CD4-positive, alpha-beta T cell (primary cell): ENCODE results near the gene MSX1. TPM values are rescaled to one million over a fixed set of nuclear protein-coding genes. Genes with fewer than 3 reads are reported as not detected.
"Not testable (repeated sequence)": the region's sequence is repeated elsewhere in the genome, so short reads cannot be mapped to it uniquely, and the experiment has no call there.

ENCODE experiments used
- ATAC-seq: fragments of 200-7000 bp; cut with Tn5 transposase; one replicate; pipeline ENCODE4 v1.10.0; 2022; ENCODE audit warnings: mild to moderate bottlenecking; ENCODE audit not compliant: poor library complexity
- CTCF ChIA-PET: fragments of 350-600 bp; sonication (Branson Sonifier 250); formaldehyde crosslinking; loops from one replicate; lab custom pipeline; 2021; ENCODE audit warnings: antibody characterized with exemption, inconsistent platforms; lab: Charles Lee
- POLR2A ChIA-PET: fragments of 350-600 bp; sonication (Branson Sonifier 250); formaldehyde crosslinking; loops from one replicate; lab custom pipeline; 2021; ENCODE audit warnings: antibody characterized with exemption, inconsistent platforms; lab: Charles Lee
- DNase-seq, 14 experiments: peaks; one replicate each; pipeline ENCODE4 v3.0.0-alpha.2; 2013 to 2020; ENCODE audit warnings: mixed read lengths in 2 of 14
- H3K27ac ChIP-seq, 2 donors: one replicate each; pipeline versions ENCODE4 v1.5.1 to v1.7.0; 2013; ENCODE audit warnings: low read length in 2 of 2, low read depth in 1 of 2, mild to moderate bottlenecking in 1 of 2
- H3K27me3 ChIP-seq, 2 experiments: 1 replicate in 1 of 2; 2 replicates in 1 of 2; pipeline versions ENCODE4 v1.6.1 to v1.7.0; 2013; ENCODE audit warnings: low read length in 2 of 2, control low read depth in 1 of 2, mild to moderate bottlenecking in 1 of 2, moderate library complexity in 1 of 2; ENCODE audit not compliant: insufficient read depth in 2 of 2, control insufficient read depth in 1 of 2
- H3K36me3 ChIP-seq: one replicate; pipeline ENCODE4 v1.6.1; 2013; ENCODE audit warnings: low read length, control low read depth; ENCODE audit not compliant: insufficient read depth
- H3K4me1 ChIP-seq: one replicate; pipeline ENCODE4 v1.6.1; 2013; ENCODE audit warnings: low read length, control low read depth; ENCODE audit not compliant: insufficient read depth
- H3K4me3 ChIP-seq: one replicate; pipeline ENCODE4 v1.5.1; 2013; ENCODE audit warnings: mild to moderate bottlenecking, low read length, moderate library complexity
- H3K9me3 ChIP-seq, 2 experiments: 1 replicate in 1 of 2; 2 replicates in 1 of 2; pipeline versions ENCODE4 v1.6.1 to v1.7.0; 2013; ENCODE audit warnings: low read length in 2 of 2, mild to moderate bottlenecking in 2 of 2, control low read depth in 1 of 2, moderate library complexity in 1 of 2; ENCODE audit not compliant: control insufficient read depth in 1 of 2, insufficient read depth in 1 of 2
- H3K27ac Mint-ChIP-seq: one replicate; pipeline ENCODE4 v1.8.0; 2020; ENCODE audit warnings: mixed read lengths
- H3K27me3 Mint-ChIP-seq: one replicate; pipeline ENCODE4 v1.8.0; 2021; ENCODE audit warnings: mixed read lengths
- H3K36me3 Mint-ChIP-seq: one replicate; pipeline ENCODE4 v1.8.0; 2021; ENCODE audit warnings: low read depth, mixed read lengths
- H3K4me1 Mint-ChIP-seq: one replicate; pipeline ENCODE4 v1.8.0; 2021; ENCODE audit warnings: low read depth, mixed read lengths
- H3K4me3 Mint-ChIP-seq: one replicate; pipeline ENCODE4 v1.8.0; 2020; ENCODE audit warnings: mild to moderate bottlenecking, mixed read lengths
- H3K9me3 Mint-ChIP-seq: one replicate; pipeline ENCODE4 v1.8.0; 2020; ENCODE audit warnings: mixed read lengths
- intact Hi-C, 2 experiments: fragments of 100-400 bp; cut with DNase I in 1 of 2; cut with micrococcal nuclease in 1 of 2; formaldehyde crosslinking; loops; one replicate each; pipeline versions ENCODE4 v1.15.1 to v1.9.0; 2023 to 2025; cut with DNase I, micrococcal nuclease
- total RNA-seq, 174 experiments: library from RNA in 2 of 174; stranded (reverse) in 2 of 174; gene quantifications; one replicate each; pipeline ENCODE4 v1.2.3 and lab custom pipeline; 2021 to 2026
- TF ChIP-seq, protein P1 (sequence below): fragments of 200-600 bp; IDR thresholded peaks from one replicate; pipeline ENCODE4 v1.8.0; 2022; ENCODE audit warnings: antibody characterized with exemption, mild to moderate bottlenecking

Gene MSX1
- total RNA-seq, 2 experiments from 2014 or later: not detected

DNA sequence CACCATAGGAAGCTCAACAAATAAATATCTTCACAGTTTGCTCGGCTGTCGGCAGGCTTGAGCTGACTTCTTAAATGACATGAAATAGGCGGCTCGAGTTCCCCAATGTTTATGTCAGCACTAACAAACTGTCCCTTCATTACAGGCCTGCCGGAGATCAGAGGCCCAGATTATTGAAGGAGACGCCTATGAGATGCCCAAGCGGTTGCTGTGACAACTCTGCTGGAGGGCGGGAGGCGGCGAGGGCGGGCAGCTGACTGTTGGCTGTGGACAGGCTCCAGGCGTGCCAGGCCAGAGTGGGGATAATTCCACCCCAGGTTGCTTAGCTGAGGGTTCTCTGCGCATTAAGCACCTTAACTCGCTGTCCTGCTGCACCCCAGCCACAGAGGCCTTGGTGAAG is 39.2 kb upstream of the MSX1 start:
- CTCF ChIA-PET: no interaction called here
- peaks cover 26% of the 10 kb centered on the region for H3K9me3 Mint-ChIP-seq
- intact Hi-C loops: no loop called here

GRCh38 chr4:4820739-4821138 is 38.7 kb upstream of the MSX1 start:
- no peak overlapping the region for H3K4me3 ChIP-seq
- H3K9me3 ChIP-seq: peaks cover 0 to 32% of the 10 kb centered on the region in 2 experiments
- DNase-seq (no peak), ATAC-seq (no peak)
- Mint-ChIP-seq H3K4me1 (no peaks in the 10 kb centered on the region), H3K36me3 (no peaks in the 10 kb centered on the region), H3K4me3 (no peak overlapping the region), H3K27ac (no peak overlapping the region), H3K27me3 (peaks cover 25% of the 10 kb centered on the region), H3K9me3 (peaks cover 27% of the 10 kb centered on the region)
- H3K36me3 ChIP-seq: no peaks in the 10 kb centered on the region
- intact Hi-C loops: no loop called here
- ChIA-PET CTCF (no interaction called here), POLR2A (no interaction called here)
- H3K4me1 ChIP-seq: no peaks in the 10 kb centered on the region
- no peaks in the 10 kb centered on the region for H3K27me3 ChIP-seq
- no peak overlapping the region for H3K27ac ChIP-seq
- TF ChIP-seq, protein P1, sequence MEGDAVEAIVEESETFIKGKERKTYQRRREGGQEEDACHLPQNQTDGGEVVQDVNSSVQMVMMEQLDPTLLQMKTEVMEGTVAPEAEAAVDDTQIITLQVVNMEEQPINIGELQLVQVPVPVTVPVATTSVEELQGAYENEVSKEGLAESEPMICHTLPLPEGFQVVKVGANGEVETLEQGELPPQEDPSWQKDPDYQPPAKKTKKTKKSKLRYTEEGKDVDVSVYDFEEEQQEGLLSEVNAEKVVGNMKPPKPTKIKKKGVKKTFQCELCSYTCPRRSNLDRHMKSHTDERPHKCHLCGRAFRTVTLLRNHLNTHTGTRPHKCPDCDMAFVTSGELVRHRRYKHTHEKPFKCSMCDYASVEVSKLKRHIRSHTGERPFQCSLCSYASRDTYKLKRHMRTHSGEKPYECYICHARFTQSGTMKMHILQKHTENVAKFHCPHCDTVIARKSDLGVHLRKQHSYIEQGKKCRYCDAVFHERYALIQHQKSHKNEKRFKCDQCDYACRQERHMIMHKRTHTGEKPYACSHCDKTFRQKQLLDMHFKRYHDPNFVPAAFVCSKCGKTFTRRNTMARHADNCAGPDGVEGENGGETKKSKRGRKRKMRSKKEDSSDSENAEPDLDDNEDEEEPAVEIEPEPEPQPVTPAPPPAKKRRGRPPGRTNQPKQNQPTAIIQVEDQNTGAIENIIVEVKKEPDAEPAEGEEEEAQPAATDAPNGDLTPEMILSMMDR: no peak

More for the DNA sequence above, 39.2 kb upstream of the MSX1 start:
- Histone ChIP-seq H3K36me3 (no peaks in the 10 kb centered on the region), H3K9me3 (peaks cover 0 to 27% of the 10 kb centered on the region in 2 experiments), H3K27ac (no peak overlapping the region), H3K4me3 (no peak overlapping the region), H3K27me3 (no peaks in the 10 kb centered on the region), H3K4me1 (no peaks in the 10 kb centered on the region)
- POLR2A ChIA-PET: no interaction called here
- Mint-ChIP-seq H3K4me3 (no peak overlapping the region), H3K4me1 (no peaks in the 10 kb centered on the region), H3K27me3 (peaks cover 25% of the 10 kb centered on the region), H3K27ac (no peak overlapping the region), H3K36me3 (no peaks in the 10 kb centered on the region)
- TF ChIP-seq, protein P1: no peak
- DNase-seq (no peak), ATAC-seq (no peak)

GRCh38 chr4:4821577-4821976 is 37.9 kb upstream of the MSX1 start:
- Mint-ChIP-seq H3K4me3 (no peak overlapping the region), H3K4me1 (no peaks in the 10 kb centered on the region), H3K27ac (no peak overlapping the region), H3K36me3 (no peaks in the 10 kb centered on the region), H3K27me3 (peaks cover 25% of the 10 kb centered on the region), H3K9me3 (peaks cover 27% of the 10 kb centered on the region)
- ATAC-seq: no peak
- no peak overlapping the region for H3K27ac ChIP-seq
- ChIA-PET POLR2A (no interaction called here), CTCF (no interaction called here)
- no peak overlapping the region for H3K4me3 ChIP-seq
- H3K9me3 ChIP-seq: peaks cover 0 to 37% of the 10 kb centered on the region in 2 experiments
- no peaks in the 10 kb centered on the region for H3K36me3 ChIP-seq
- intact Hi-C loops: no loop called here
- H3K4me1 ChIP-seq: no peaks in the 10 kb centered on the region
- no peak for DNase-seq
- H3K27me3 ChIP-seq: no peaks in the 10 kb centered on the region
- TF ChIP-seq, protein P1: no peak

DNA sequence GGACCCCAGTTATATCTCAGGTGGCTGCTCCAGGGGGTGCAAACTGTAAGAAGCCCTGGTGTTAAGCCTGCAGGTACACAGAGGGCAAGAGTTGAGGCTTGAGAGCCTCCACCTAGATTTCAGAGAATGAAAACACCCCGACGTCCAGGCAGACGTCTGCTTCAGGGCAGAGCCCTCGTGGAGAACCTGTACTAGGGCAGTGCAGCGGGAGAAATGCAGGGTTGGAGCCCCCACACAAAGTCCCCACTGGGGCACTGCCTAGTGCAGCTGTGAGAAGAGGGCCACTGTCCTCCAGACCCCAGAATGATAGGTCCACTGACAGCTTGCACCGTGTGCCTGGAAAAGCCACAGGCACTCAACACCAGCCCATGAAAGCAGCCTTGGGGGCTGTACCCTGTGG is 37.2 kb upstream of the MSX1 start:
- CTCF ChIA-PET, H3K36me3 ChIP-seq, H3K4me3 ChIP-seq, H3K36me3 Mint-ChIP-seq, H3K27ac ChIP-seq, ATAC-seq, DNase-seq, H3K4me1 ChIP-seq, H3K4me1 Mint-ChIP-seq, POLR2A ChIA-PET, H3K27ac Mint-ChIP-seq, H3K27me3 ChIP-seq, H3K4me3 Mint-ChIP-seq, intact Hi-C loops: not testable (repeated sequence)
- H3K9me3 ChIP-seq: peaks cover 0 to 37% of the 10 kb centered on the region in 2 experiments
- H3K9me3 Mint-ChIP-seq: peaks cover 22% of the 10 kb centered on the region
- peaks cover 21% of the 10 kb centered on the region for H3K27me3 Mint-ChIP-seq
